Testis (tissue), 3 donors: ENCODE results near the gene GLRX3. TPM values are rescaled to one million over a fixed set of nuclear protein-coding genes. Genes with fewer than 3 reads are reported as not detected.

Experiments
- DNase-seq: peaks from one replicate; pipeline ENCODE4 v3.0.0-alpha.2; 2019
- H3K27ac ChIP-seq, 2 donors: fragments of 200-600 bp; sonication (generic); one replicate each; pipeline ENCODE4 v1.5.1; 2019
- H3K27me3 ChIP-seq: fragments of 200-600 bp; sonication (generic); one replicate; pipeline ENCODE4 v1.5.1; 2019
- H3K36me3 ChIP-seq: fragments of 200-600 bp; sonication (generic); one replicate; pipeline ENCODE4 v1.5.1; 2017; ENCODE audit warnings: low read depth; ENCODE audit errors: missing control alignments
- H3K4me1 ChIP-seq: fragments of 200-600 bp; sonication (generic); one replicate; pipeline ENCODE4 v1.5.1; 2019
- H3K4me3 ChIP-seq, 2 donors: fragments of 200-600 bp; sonication (generic); one replicate each; pipeline ENCODE4 v1.5.1; 2017 to 2019
- H3K9me3 ChIP-seq: fragments of 200-600 bp; sonication (generic); one replicate; pipeline ENCODE4 v1.5.1; 2017
- CTCF ChIP-seq, 3 experiments: fragments of 450-650 bp in 2 of 3; fragments of 200-600 bp in 1 of 3; sonication (generic) in 1 of 3; IDR thresholded peaks; one replicate each; pipeline ENCODE4 v1.5.1; 2016 to 2019; ENCODE audit warnings: antibody characterized with exemption in 3 of 3, mild to moderate bottlenecking in 2 of 3, moderate library complexity in 1 of 3
- POLR2A ChIP-seq: fragments of 450-650 bp; IDR thresholded peaks from one replicate; pipeline ENCODE4 v1.6.1; 2017; ENCODE audit warnings: antibody characterized with exemption, mild to moderate bottlenecking, moderate library complexity
- WGBS, 2 donors: methylation state at CpG; one replicate each; pipeline ENCODE4 v1.1.5; 2018; 5-methylcytosine and 5-hydroxymethylcytosine counted together
- intact Hi-C: fragments of 100-400 bp; cut with DNase I; formaldehyde crosslinking; loops from one replicate; pipeline ENCODE4 v1.15.1; 2023; ENCODE audit warnings: low total_unique reads
- polyA plus RNA-seq: library from polyadenylated mRNA; stranded (reverse); fragments of 350-450 nt; fragmentation: Illumina TruSeq; extraction: RNeasy Lipid Tissue Mini Kit (QIAGEN cat#74804); gene quantifications from one replicate; pipeline ENCODE4 v1.2.3, GENCODE V29; 2014; ENCODE audit warnings: low read depth, low replicate concordance; ENCODE audit not compliant: insufficient read depth
- total RNA-seq, 2 donors: library from RNA; depleted of rRNA; stranded (reverse); fragments of >200 nt; gene quantifications; one replicate each; pipeline ENCODE4 v1.2.3, GENCODE V29; 2016

Gene GLRX3
- total and polyA plus RNA-seq, 3 donors from 2014 or later: 60.8 to 141 (median 63.5) TPM

GRCh38 chr10:130203626-130204025 lies 67.4 kb downstream of the GLRX3 start:
- Histone ChIP-seq H3K27ac (no peak overlapping the region), H3K4me3 (no peak overlapping the region), H3K27me3 (no peaks in the 10 kb centered on the region), H3K9me3 (no peaks in the 10 kb centered on the region), H3K36me3 (no peaks in the 10 kb centered on the region), H3K4me1 (no peaks in the 10 kb centered on the region)
- WGBS, 2 donors: 49 to 69% methylated on average over 16 to 18 of the region's 18 CpGs
- no peak for DNase-seq
- intact Hi-C loops: no loop called here
- TF ChIP-seq CTCF (IDR thresholded peaks at IDR 0.05): no peak
- TF ChIP-seq POLR2A: no peak

- no peak for TF ChIP-seq POLR2A
- TF ChIP-seq CTCF (IDR thresholded peaks at IDR 0.05): no peak
- WGBS, 2 donors: 78 to 84% methylated on average over 8 to 14 of the region's 14 CpGs
- Histone ChIP-seq H3K9me3 (no peaks in the 10 kb centered on the region), H3K36me3 (no peaks in the 10 kb centered on the region), H3K4me1 (no peaks in the 10 kb centered on the region), H3K4me3 (no peak overlapping the region), H3K27me3 (no peaks in the 10 kb centered on the region), H3K27ac (no peak overlapping the region)
- no peak for DNase-seq
- intact Hi-C loops: no loop called here
Observed at GRCh38 chr10:130206216-130206737, 70.1 kb downstream of the GLRX3 start.

- Histone ChIP-seq H3K36me3 (no peaks in the 10 kb centered on the region), H3K4me1 (no peaks in the 10 kb centered on the region), H3K9me3 (no peaks in the 10 kb centered on the region), H3K27me3 (no peaks in the 10 kb centered on the region), H3K4me3 (no peak overlapping the region), H3K27ac (no peak overlapping the region)
- intact Hi-C loops: no loop called here
- TF ChIP-seq POLR2A: no peak
- TF ChIP-seq CTCF (IDR thresholded peaks at IDR 0.05): no peak
- DNase-seq: no peak
- 72 to 74% methylated on average over 3 of the region's 3 CpGs for WGBS, 2 donors
Observed at GRCh38 chr10:130207205-130207604, 71.0 kb downstream of the GLRX3 start.

- Histone ChIP-seq H3K9me3 (no peaks in the 10 kb centered on the region), H3K36me3 (no peaks in the 10 kb centered on the region), H3K4me3 (no peak overlapping the region), H3K27ac (no peak overlapping the region), H3K27me3 (no peaks in the 10 kb centered on the region), H3K4me1 (no peaks in the 10 kb centered on the region)
- TF ChIP-seq CTCF (IDR thresholded peaks at IDR 0.05): no peak
- TF ChIP-seq POLR2A: no peak
- WGBS, 2 donors: 62 to 72% methylated on average over 3 of the region's 3 CpGs
- intact Hi-C loops: no loop called here
- DNase-seq: no peak
Observed at GRCh38 chr10:130208807-130209206, 72.6 kb downstream of the GLRX3 start.

- intact Hi-C loops: no loop called here
Observed at GRCh38 chr10:130212746-130213145, 76.6 kb downstream of the GLRX3 start.

More at GRCh38 chr10:130212746-130213145, 76.6 kb downstream of the GLRX3 start:
- TF ChIP-seq POLR2A (no peak), CTCF (IDR thresholded peaks at IDR 0.05) (no peak)
- no peak for DNase-seq
- WGBS, 2 donors: 9 to 31% methylated on average over 4 of the region's 4 CpGs
- peak overlapping the region; percentile 42 to 56 for H3K4me3 ChIP-seq
- H3K27ac ChIP-seq: peak overlapping the region in 1 of 2 donors; percentile 5
- H3K9me3 ChIP-seq: no peaks in the 10 kb centered on the region
- H3K4me1 ChIP-seq: no peaks in the 10 kb centered on the region
- H3K36me3 ChIP-seq: no peaks in the 10 kb centered on the region
- no peaks in the 10 kb centered on the region for H3K27me3 ChIP-seq
